ENCODE results near the gene ADAMTS6. TPM values are rescaled to one million over a fixed set of nuclear protein-coding genes. Genes with fewer than 3 reads are reported as not detected.

The ADAMTS6 gene
- total RNA-seq, 1 donor from 2014 or later: 7.1 TPM

DNA sequence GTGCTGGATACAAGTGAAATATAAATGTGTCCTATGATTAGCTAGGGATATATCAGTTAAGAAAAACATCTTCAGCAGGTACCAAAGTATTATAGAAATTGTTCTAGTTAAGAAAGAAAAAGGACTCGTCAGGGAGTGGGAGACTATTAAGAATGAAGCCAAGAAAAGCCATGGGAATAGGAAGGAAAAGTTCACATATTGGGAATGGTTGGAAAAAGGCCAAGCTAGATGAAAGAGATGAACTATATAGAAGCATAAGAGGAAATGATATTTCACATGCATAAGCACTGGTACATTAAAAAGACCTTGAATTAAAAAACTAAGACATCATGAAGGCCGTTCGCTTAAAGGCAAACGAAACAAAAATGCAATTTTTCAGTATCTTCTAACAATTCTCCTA lies 237.7 kb downstream of the ADAMTS6 start:
- Mint-ChIP-seq H3K9me3 (no peaks in the 10 kb centered on the region), H3K36me3 (ENCODE audit: low read depth) (no peaks in the 10 kb centered on the region), H3K4me3 (no peak overlapping the region), H3K27ac (ENCODE audit: unreplicated experiment) (no peak overlapping the region), H3K27me3 (ENCODE audit: low read depth) (no peaks in the 10 kb centered on the region), H3K4me1 (peaks cover 5% of the 10 kb centered on the region)
- no peak for TF ChIP-seq CTCF (conservative IDR thresholded peaks at IDR 0.05)
- DNase-seq (ENCODE audit: low read depth, low spot score): no peak

DNA sequence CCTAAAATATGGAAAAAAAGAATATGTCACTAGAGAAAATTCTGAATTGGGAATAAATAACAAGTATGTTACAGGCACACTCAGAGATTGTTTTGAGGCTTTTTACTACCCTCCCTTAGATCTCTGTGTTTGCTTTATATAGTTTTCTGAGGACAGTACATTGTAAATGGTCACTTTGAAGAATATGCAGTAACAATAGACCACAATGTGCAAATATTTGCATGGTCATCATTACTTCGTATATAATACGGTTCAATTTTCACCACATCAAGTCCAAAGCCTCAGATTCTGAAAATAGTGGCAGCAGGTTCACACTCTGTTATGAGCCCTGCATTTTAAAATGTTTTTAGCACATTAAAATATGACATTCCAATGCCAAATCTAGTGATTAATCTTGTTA lies 238.6 kb downstream of the ADAMTS6 start:
- no peak overlapping the region for H3K4me3 Mint-ChIP-seq
- no peak for DNase-seq (ENCODE audit: low read depth, low spot score)
- H3K27ac Mint-ChIP-seq (ENCODE audit: unreplicated experiment): no peak overlapping the region
- H3K36me3 Mint-ChIP-seq (ENCODE audit: low read depth): peaks cover 4% of the 10 kb centered on the region
- TF ChIP-seq CTCF (conservative IDR thresholded peaks at IDR 0.05): no peak
- H3K9me3 Mint-ChIP-seq: no peaks in the 10 kb centered on the region
- no peaks in the 10 kb centered on the region for H3K27me3 Mint-ChIP-seq (ENCODE audit: low read depth)
- peaks cover 5% of the 10 kb centered on the region for H3K4me1 Mint-ChIP-seq

DNA sequence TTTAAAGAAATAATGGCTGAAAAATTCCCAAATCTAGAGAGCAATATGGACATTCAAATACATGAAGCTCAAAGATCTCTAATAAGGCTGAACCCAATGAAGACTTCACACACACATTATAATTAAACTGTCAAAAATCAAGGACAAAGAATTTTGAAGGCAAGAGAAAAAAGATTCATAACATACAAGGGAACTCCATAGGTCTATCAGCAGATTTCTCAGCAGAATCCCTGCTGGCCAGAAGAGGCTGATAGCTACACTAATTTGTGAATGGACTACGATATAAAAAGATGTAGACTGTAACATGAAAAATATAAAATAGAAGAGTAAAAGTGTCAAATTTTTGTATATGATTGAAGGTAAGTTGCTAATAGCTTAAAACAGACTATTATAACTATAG lies 251.9 kb downstream of the ADAMTS6 start:
- Mint-ChIP-seq H3K4me3 (no peak overlapping the region), H3K4me1 (no peaks in the 10 kb centered on the region), H3K36me3 (ENCODE audit: low read depth) (peaks cover 42% of the 10 kb centered on the region), H3K9me3 (peaks cover 28% of the 10 kb centered on the region), H3K27me3 (ENCODE audit: low read depth) (no peaks in the 10 kb centered on the region), H3K27ac (ENCODE audit: unreplicated experiment) (no peak overlapping the region)
- no peak for TF ChIP-seq CTCF (conservative IDR thresholded peaks at IDR 0.05)
- DNase-seq (ENCODE audit: low read depth, low spot score): no peak

DNA sequence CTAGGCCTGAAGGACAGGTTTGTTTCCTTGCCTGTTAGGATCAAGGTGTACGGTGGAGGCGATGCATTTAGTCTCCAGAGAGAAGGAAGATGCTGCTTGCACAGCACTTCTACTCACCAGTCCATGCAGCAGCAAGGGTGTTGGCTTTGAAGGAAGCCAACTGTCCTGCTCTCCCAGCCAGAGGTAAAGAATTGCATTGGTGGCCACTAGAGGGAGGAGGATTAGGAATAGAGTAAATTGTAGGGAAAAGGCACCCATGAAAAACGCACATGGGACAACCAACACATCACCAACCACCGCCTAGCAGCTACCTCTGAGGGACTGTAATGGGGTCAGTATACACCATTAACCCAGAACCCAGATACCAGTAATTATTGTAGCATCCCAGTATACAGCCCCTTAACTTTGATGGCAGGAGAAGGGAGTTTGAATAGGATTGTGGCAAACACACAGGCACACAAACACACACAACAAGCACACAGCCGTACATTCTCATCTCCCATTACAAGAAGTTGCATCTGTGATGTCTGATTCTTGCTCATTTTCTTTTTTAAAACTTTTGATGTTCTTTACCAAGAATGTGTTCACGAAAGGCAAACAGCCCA lies 267.7 kb downstream of the ADAMTS6 start:
- Mint-ChIP-seq H3K4me1 (no peaks in the 10 kb centered on the region), H3K4me3 (no peak overlapping the region), H3K27me3 (ENCODE audit: low read depth) (no peaks in the 10 kb centered on the region), H3K27ac (ENCODE audit: unreplicated experiment) (no peak overlapping the region), H3K36me3 (ENCODE audit: low read depth) (peaks cover 21% of the 10 kb centered on the region), H3K9me3 (peaks cover 3% of the 10 kb centered on the region)
- peak; percentile 2 for DNase-seq (ENCODE audit: low read depth, low spot score)
- peak; percentile 65 for TF ChIP-seq CTCF (conservative IDR thresholded peaks at IDR 0.05)

DNA sequence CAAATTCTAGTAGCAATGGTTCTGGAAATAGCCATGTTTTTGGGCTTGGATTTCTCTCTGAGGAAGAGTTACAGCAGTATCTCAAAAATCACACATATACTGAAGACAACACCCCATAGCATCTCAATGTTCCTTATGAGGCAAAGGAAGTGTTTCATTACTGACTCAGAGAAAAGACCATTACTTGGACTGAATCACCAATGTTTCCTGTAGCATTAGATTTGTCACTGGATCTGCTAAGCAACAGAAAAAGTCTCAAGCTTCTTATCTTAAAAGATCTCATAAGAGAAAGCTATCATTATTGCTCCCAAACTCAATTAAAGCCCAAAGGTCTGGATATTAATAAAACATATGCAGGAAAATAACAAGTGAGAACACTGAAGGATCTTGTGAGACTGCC lies 272.4 kb downstream of the ADAMTS6 start:
- peaks cover 18% of the 10 kb centered on the region for H3K36me3 Mint-ChIP-seq (ENCODE audit: low read depth)
- H3K9me3 Mint-ChIP-seq: peaks cover 3% of the 10 kb centered on the region
- H3K4me3 Mint-ChIP-seq: no peak overlapping the region
- no peaks in the 10 kb centered on the region for H3K27me3 Mint-ChIP-seq (ENCODE audit: low read depth)
- no peak for TF ChIP-seq CTCF (conservative IDR thresholded peaks at IDR 0.05)
- DNase-seq (ENCODE audit: low read depth, low spot score): no peak
- H3K4me1 Mint-ChIP-seq: peaks cover 9% of the 10 kb centered on the region
- no peak overlapping the region for H3K27ac Mint-ChIP-seq (ENCODE audit: unreplicated experiment)

Data from neural crest cell (in vitro differentiated cells).